SU-DHL-6 (cell line): ENCODE data around the gene FBXO40.

Experiments used
- H2AFZ ChIP-seq: fragments of 200-600 bp; sonication (generic); 2 replicates; pipeline ENCODE4 v1.6.1; 2014; ENCODE audit warnings: low read depth, mild to moderate bottlenecking, moderate library complexity, mixed read lengths, antibody characterized with exemption, low read length; ENCODE audit not compliant: severe bottlenecking
- H3F3A ChIP-seq: fragments of 200-600 bp; shearing (Covaris generic); 2 replicates; pipeline ENCODE4 v1.6.0; 2016; ENCODE audit warnings: antibody characterized with exemption, mild to moderate bottlenecking; ENCODE audit not compliant: insufficient read depth
- H3K27ac ChIP-seq: fragments of 200-600 bp; sonication (generic); 2 replicates; pipeline ENCODE4 v1.5.1; 2016; ENCODE audit warnings: low read depth, mild to moderate bottlenecking, low read length, moderate library complexity, mixed read lengths
- H3K27me3 ChIP-seq: fragments of 200-600 bp; sonication (generic), shearing (Covaris generic); 2 replicates; pipeline ENCODE4 v1.6.0; 2014; ENCODE audit warnings: mild to moderate bottlenecking, low read length
- H3K36me3 ChIP-seq: fragments of 200-600 bp; sonication (generic); 2 replicates; pipeline ENCODE4 v1.6.1; 2014; ENCODE audit warnings: mild to moderate bottlenecking, low read length, mixed read lengths
- H3K4me2 ChIP-seq: fragments of 300-600, 200-600 bp; shearing (Covaris generic), sonication (generic); 2 replicates; pipeline ENCODE4 v1.6.0; 2014; ENCODE audit warnings: low read length, low read depth, mild to moderate bottlenecking; ENCODE audit not compliant: poor library complexity, severe bottlenecking
- H3K4me3 ChIP-seq: fragments of 200-600 bp; sonication (generic); 2 replicates; pipeline ENCODE4 v1.5.1; 2014; ENCODE audit warnings: antibody characterized with exemption, low read length, mild to moderate bottlenecking, mixed read lengths; ENCODE audit not compliant: insufficient read depth, poor library complexity, severe bottlenecking
- H3K79me2 ChIP-seq: fragments of 200-600 bp; sonication (generic); 2 replicates; pipeline ENCODE4 v1.6.1; 2014; ENCODE audit warnings: mild to moderate bottlenecking, low read length, moderate library complexity; ENCODE audit not compliant: insufficient read depth
- H3K9ac ChIP-seq: fragments of 200-600 bp; sonication (generic); 2 replicates; pipeline ENCODE4 v1.7.0; 2014; ENCODE audit warnings: mild to moderate bottlenecking, low read length
- H3K9me2 ChIP-seq: fragments of 200-600 bp; sonication (generic); replicated peaks from 2 replicates; pipeline ENCODE4 v1.6.1; 2014; ENCODE audit warnings: low read length; ENCODE audit not compliant: insufficient read depth
- H3K9me3 ChIP-seq: fragments of 200-600 bp; sonication (generic); 2 replicates; pipeline ENCODE4 v1.6.1; 2014; ENCODE audit warnings: low read length, mixed read lengths; ENCODE audit not compliant: insufficient read depth
- H4K20me1 ChIP-seq: fragments of 200-600 bp; sonication (generic); 2 replicates; pipeline ENCODE4 v1.6.1; 2014; ENCODE audit warnings: low read depth, mild to moderate bottlenecking, antibody characterized with exemption, low read length, moderate library complexity, mixed read lengths
- EZH2phosphoT487 ChIP-seq: fragments of 200-600 bp; sonication (generic), shearing (Covaris generic); conservative IDR thresholded peaks from 2 replicates; pipeline ENCODE4 v1.6.1; 2018; ENCODE audit warnings: mild to moderate bottlenecking, antibody characterized with exemption, low read length, moderate library complexity, mixed read lengths
- TF ChIP-seq, protein P1 (sequence below): fragments of 200-600 bp; sonication (generic); IDR thresholded peaks from one replicate; pipeline ENCODE4 v1.5.1; 2017; ENCODE audit warnings: antibody characterized with exemption, mild to moderate bottlenecking, low read length, moderate library complexity; ENCODE audit not compliant: insufficient read depth, poor library complexity, severe bottlenecking

Gene FBXO40

GRCh38 chr3:121619691-121620090, 26.5 kb downstream of the FBXO40 start:
- H3K27me3 ChIP-seq = no peaks in the 10 kb centered on the region
- H2AFZ ChIP-seq = no peak overlapping the region
- H3K9ac ChIP-seq = no peak overlapping the region
- TF ChIP-seq EZH2phosphoT487 = no peak
- TF ChIP-seq, protein P1, sequence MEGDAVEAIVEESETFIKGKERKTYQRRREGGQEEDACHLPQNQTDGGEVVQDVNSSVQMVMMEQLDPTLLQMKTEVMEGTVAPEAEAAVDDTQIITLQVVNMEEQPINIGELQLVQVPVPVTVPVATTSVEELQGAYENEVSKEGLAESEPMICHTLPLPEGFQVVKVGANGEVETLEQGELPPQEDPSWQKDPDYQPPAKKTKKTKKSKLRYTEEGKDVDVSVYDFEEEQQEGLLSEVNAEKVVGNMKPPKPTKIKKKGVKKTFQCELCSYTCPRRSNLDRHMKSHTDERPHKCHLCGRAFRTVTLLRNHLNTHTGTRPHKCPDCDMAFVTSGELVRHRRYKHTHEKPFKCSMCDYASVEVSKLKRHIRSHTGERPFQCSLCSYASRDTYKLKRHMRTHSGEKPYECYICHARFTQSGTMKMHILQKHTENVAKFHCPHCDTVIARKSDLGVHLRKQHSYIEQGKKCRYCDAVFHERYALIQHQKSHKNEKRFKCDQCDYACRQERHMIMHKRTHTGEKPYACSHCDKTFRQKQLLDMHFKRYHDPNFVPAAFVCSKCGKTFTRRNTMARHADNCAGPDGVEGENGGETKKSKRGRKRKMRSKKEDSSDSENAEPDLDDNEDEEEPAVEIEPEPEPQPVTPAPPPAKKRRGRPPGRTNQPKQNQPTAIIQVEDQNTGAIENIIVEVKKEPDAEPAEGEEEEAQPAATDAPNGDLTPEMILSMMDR = no peak
- H3K4me2 ChIP-seq = no peak overlapping the region
- no peaks in the 10 kb centered on the region for H3F3A ChIP-seq
- no peak overlapping the region for H3K27ac ChIP-seq
- no peaks in the 10 kb centered on the region for H3K79me2 ChIP-seq
- no peak overlapping the region for H3K4me3 ChIP-seq
- H3K36me3 ChIP-seq = no peaks in the 10 kb centered on the region
- no peaks in the 10 kb centered on the region for H4K20me1 ChIP-seq
- no peaks in the 10 kb centered on the region for H3K9me3 ChIP-seq
- no peaks in the 10 kb centered on the region for H3K9me2 ChIP-seq

- Histone ChIP-seq H3K27me3 (no peaks in the 10 kb centered on the region), H3K79me2 (no peaks in the 10 kb centered on the region), H3K4me3 (no peak overlapping the region), H4K20me1 (no peaks in the 10 kb centered on the region), H3K9ac (no peak overlapping the region), H2AFZ (no peak overlapping the region), H3F3A (no peaks in the 10 kb centered on the region), H3K4me2 (no peak overlapping the region), H3K9me3 (no peaks in the 10 kb centered on the region), H3K36me3 (no peaks in the 10 kb centered on the region), H3K27ac (no peak overlapping the region), H3K9me2 (no peaks in the 10 kb centered on the region)
- TF ChIP-seq EZH2phosphoT487 = no peak
- TF ChIP-seq, protein P1 = no peak
Observed at GRCh38 chr3:121621491-121621890, 28.3 kb downstream of the FBXO40 start.

DNA sequence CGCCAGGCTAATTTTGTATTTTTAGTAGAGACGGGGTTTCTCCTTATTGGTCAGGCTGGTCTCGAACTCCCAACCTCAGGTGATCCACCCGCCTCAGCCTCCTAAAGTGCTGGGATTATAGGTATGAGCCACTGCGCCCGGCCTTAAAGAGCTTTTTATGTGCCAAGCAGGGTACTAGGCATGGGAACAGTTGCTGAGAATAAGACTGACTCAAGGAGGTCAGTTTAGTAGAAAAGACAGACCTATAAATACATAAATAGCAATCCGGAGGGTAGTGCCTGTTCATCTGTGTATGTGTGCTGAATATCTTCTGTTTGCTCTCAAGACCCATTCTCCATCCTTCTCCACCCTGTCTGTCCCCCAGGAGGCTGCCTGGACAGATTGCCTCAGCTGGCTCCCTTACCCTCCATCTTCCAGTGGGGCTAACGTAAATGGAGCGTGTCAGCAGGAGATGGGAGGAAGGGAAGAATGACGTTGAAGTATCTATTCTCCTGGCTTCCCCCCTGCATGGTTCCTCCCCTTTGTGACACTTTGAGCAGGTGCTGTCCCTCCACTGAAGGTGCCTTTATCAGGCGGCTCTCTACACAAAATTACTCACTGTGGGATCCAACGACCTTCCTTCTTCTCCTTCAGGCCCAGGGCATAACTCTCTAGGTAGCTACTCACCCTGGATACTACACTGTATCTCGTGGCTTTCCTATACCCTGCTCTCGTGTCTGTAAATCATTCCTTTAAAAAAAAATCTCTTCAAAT, 31.1 kb downstream of the FBXO40 start:
- Histone ChIP-seq H4K20me1 (no peaks in the 10 kb centered on the region), H3K27ac (no peak overlapping the region), H3K9ac (no peak overlapping the region), H3K9me2 (no peaks in the 10 kb centered on the region), H3K79me2 (no peaks in the 10 kb centered on the region), H3K4me3 (no peak overlapping the region), H3K36me3 (no peaks in the 10 kb centered on the region), H3K27me3 (no peaks in the 10 kb centered on the region), H3K4me2 (no peak overlapping the region), H2AFZ (no peak overlapping the region), H3K9me3 (no peaks in the 10 kb centered on the region), H3F3A (no peaks in the 10 kb centered on the region)
- TF ChIP-seq, protein P1 = no peak
- TF ChIP-seq EZH2phosphoT487 = no peak
